ENCODE measurements around the gene PTPRH. TPM values are rescaled to one million over a fixed set of nuclear protein-coding genes. Genes with fewer than 3 reads are reported as not detected.

Gene PTPRH
- total RNA-seq, 2 experiments from 2014 or later: not detected

- peaks cover 20% of the 10 kb centered on the region for H3K27me3 Mint-ChIP-seq
- ATAC-seq (ENCODE audit: poor library complexity) (no peak), DNase-seq (no peak)
- CTCF ChIA-PET: no interaction called here
- no peak overlapping the region for H3K4me3 ChIP-seq (ENCODE audit: low read length)
- H3K27ac Mint-ChIP-seq: no peak overlapping the region
- no peaks in the 10 kb centered on the region for H3K36me3 ChIP-seq (ENCODE audit: insufficient read depth, low read length)
- POLR2A ChIA-PET: no interaction called here
- H3K4me1 Mint-ChIP-seq (ENCODE audit: low read depth): no peaks in the 10 kb centered on the region
- no peaks in the 10 kb centered on the region for H3K4me1 ChIP-seq (ENCODE audit: insufficient read depth, low read length)
- intact Hi-C loops (cut with DNase I, micrococcal nuclease): loop anchor here in 1 of 2 experiments (2.0 kb wide), 1 partner anchor 66 kb away; no protein-coding TSS in a partner anchor
- H3K4me3 Mint-ChIP-seq: no peak overlapping the region
- no peaks in the 10 kb centered on the region for H3K9me3 Mint-ChIP-seq
- H3K9me3 ChIP-seq (ENCODE audit: control insufficient read depth in 1 of 2, insufficient read depth in 1 of 2, low read length in 2 of 2): peaks cover 0 to 3% of the 10 kb centered on the region in 2 experiments
- H3K27ac ChIP-seq (ENCODE audit: low read depth in 1 of 2, low read length in 2 of 2): no peak overlapping the region
- TF ChIP-seq, protein P1, sequence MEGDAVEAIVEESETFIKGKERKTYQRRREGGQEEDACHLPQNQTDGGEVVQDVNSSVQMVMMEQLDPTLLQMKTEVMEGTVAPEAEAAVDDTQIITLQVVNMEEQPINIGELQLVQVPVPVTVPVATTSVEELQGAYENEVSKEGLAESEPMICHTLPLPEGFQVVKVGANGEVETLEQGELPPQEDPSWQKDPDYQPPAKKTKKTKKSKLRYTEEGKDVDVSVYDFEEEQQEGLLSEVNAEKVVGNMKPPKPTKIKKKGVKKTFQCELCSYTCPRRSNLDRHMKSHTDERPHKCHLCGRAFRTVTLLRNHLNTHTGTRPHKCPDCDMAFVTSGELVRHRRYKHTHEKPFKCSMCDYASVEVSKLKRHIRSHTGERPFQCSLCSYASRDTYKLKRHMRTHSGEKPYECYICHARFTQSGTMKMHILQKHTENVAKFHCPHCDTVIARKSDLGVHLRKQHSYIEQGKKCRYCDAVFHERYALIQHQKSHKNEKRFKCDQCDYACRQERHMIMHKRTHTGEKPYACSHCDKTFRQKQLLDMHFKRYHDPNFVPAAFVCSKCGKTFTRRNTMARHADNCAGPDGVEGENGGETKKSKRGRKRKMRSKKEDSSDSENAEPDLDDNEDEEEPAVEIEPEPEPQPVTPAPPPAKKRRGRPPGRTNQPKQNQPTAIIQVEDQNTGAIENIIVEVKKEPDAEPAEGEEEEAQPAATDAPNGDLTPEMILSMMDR (IDR thresholded peaks at IDR 0.05): no peak
- H3K36me3 Mint-ChIP-seq (ENCODE audit: low read depth): no peaks in the 10 kb centered on the region
- peaks cover 5 to 15% of the 10 kb centered on the region in 2 experiments for H3K27me3 ChIP-seq (ENCODE audit: control insufficient read depth in 1 of 2, insufficient read depth in 2 of 2, low read length in 2 of 2)
These were observed 12.5 kb downstream of the PTPRH start for GRCh38 chr19:55196803-55197202.

DNA sequence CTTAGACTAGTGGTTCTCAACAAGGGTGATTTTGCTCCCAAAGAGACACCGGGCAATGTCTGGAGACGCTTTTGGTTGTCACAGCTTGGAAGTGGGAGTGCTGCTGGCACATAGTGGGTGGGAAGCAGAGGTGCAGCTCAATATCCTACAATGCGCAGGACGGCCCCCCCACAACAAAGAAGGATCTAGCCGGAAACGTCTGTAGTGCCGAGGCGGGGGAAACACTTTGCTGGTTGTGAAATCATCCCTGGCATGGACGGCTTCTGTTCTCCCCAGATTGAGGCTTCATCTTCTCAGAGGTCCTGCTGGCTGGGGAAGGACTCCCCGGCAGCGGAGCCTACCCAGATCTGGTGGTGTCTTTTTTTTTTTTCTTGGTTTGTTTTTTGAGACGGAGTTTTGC, 15.8 kb downstream of the PTPRH start:
- intact Hi-C loops (cut with DNase I, micrococcal nuclease): no loop called here
- Histone ChIP-seq H3K27me3 (ENCODE audit: control insufficient read depth in 1 of 2, insufficient read depth in 2 of 2, low read length in 2 of 2) (peaks cover 0 to 15% of the 10 kb centered on the region in 2 experiments), H3K36me3 (ENCODE audit: insufficient read depth, low read length) (no peaks in the 10 kb centered on the region), H3K4me1 (ENCODE audit: insufficient read depth, low read length) (no peaks in the 10 kb centered on the region), H3K9me3 (ENCODE audit: control insufficient read depth in 1 of 2, insufficient read depth in 1 of 2, low read length in 2 of 2) (peaks cover 0 to 3% of the 10 kb centered on the region in 2 experiments), H3K27ac (ENCODE audit: low read depth in 1 of 2, low read length in 2 of 2) (no peak overlapping the region), H3K4me3 (ENCODE audit: low read length) (no peak overlapping the region)
- no peak overlapping the region for H3K4me3 Mint-ChIP-seq
- no peaks in the 10 kb centered on the region for H3K4me1 Mint-ChIP-seq (ENCODE audit: low read depth)
- POLR2A ChIA-PET: no interaction called here
- H3K27ac Mint-ChIP-seq: no peak overlapping the region
- H3K9me3 Mint-ChIP-seq: no peaks in the 10 kb centered on the region
- DNase-seq: no peak
- no peak for ATAC-seq (ENCODE audit: poor library complexity)
- CTCF ChIA-PET: no interaction called here
- peaks cover 12% of the 10 kb centered on the region for H3K27me3 Mint-ChIP-seq
- H3K36me3 Mint-ChIP-seq (ENCODE audit: low read depth): no peaks in the 10 kb centered on the region
- TF ChIP-seq, protein P1 (IDR thresholded peaks at IDR 0.05): no peak

- no peaks in the 10 kb centered on the region for H3K9me3 ChIP-seq (ENCODE audit: control insufficient read depth in 1 of 2, insufficient read depth in 1 of 2, low read length in 2 of 2)
- TF ChIP-seq, protein P1 (IDR thresholded peaks at IDR 0.05): no peak
- intact Hi-C loops (cut with DNase I, micrococcal nuclease): no loop called here
- no peak overlapping the region for H3K27ac Mint-ChIP-seq
- no peak overlapping the region for H3K4me3 ChIP-seq (ENCODE audit: low read length)
- CTCF ChIA-PET: no interaction called here
- DNase-seq (no peak), ATAC-seq (ENCODE audit: poor library complexity) (no peak)
- POLR2A ChIA-PET: no interaction called here
- peaks cover 11% of the 10 kb centered on the region for H3K27me3 Mint-ChIP-seq
- no peaks in the 10 kb centered on the region for H3K36me3 Mint-ChIP-seq (ENCODE audit: low read depth)
- no peak overlapping the region for H3K4me3 Mint-ChIP-seq
- H3K4me1 Mint-ChIP-seq (ENCODE audit: low read depth): no peaks in the 10 kb centered on the region
- no peak overlapping the region for H3K27ac ChIP-seq (ENCODE audit: low read depth in 1 of 2, low read length in 2 of 2)
- peaks cover 4 to 7% of the 10 kb centered on the region in 2 experiments for H3K27me3 ChIP-seq (ENCODE audit: control insufficient read depth in 1 of 2, insufficient read depth in 2 of 2, low read length in 2 of 2)
- H3K9me3 Mint-ChIP-seq: no peaks in the 10 kb centered on the region
- no peaks in the 10 kb centered on the region for H3K36me3 ChIP-seq (ENCODE audit: insufficient read depth, low read length)
- no peaks in the 10 kb centered on the region for H3K4me1 ChIP-seq (ENCODE audit: insufficient read depth, low read length)
These were observed 19.9 kb downstream of the PTPRH start for GRCh38 chr19:55189403-55189835.

Measured in CD4-positive, alpha-beta T cell (primary cell).